Right ventricle myocardium superior (tissue), 1 donor: ENCODE measurements around the gene SOCS4. TPM values are rescaled to one million over a fixed set of nuclear protein-coding genes. Genes with fewer than 3 reads are reported as not detected.
"Not testable (repeated sequence)": the region's sequence is repeated elsewhere in the genome, so short reads cannot be mapped to it uniquely, and the experiment has no call there.

Source experiments
- ATAC-seq: fragments of 200-7000 bp; cut with Tn5 transposase; one replicate; pipeline ENCODE4 v1.9.1; 2020; ENCODE audit warnings: mild to moderate bottlenecking; ENCODE audit not compliant: poor library complexity
- DNase-seq: peaks from one replicate; pipeline ENCODE4 v3.0.0-alpha.2; 2020
- intact Hi-C: fragments of 100-400 bp; cut with DNase I; formaldehyde crosslinking; loops from one replicate; pipeline ENCODE4 v1.11.2; 2022
- long read RNA-seq: library from polyadenylated mRNA; unstranded; transcript quantifications from one replicate; pipeline ENCODE4 v2.0.0, GENCODE V29; 2021
- total RNA-seq: library from RNA; stranded (reverse); fragmentation: NEBNext Ultra II Directional; extraction: Animal tissue kit (Norgen Biotek cat#: 25700); gene quantifications from one replicate; pipeline ENCODE4 v1.2.1, GENCODE V29; 2021
- donor health status: DM: no; HTN: yes; CAD: no; lungs with severe emphysema.

SOCS4 gene
- total RNA-seq: 15.2 TPM
- long read RNA-seq, full-length matches to known transcripts: 4 of 8 reads
- long read RNA-seq, partial matches to known transcripts: 0 of 8 reads
- long read RNA-seq, other reads (novel, unspliced or antisense): 4 of 8 reads

GRCh38 chr14:55026793-55027561, at the start of gene SOCS4, which contains the start of gene WDHD1:
Gene SOCS4 (plus strand): TSS chr14:55027236. CDS start chr14:55043042, 15,806 bp downstream.
Gene WDHD1 (minus strand): TSS chr14:55027099. CDS start chr14:55026787, 312 bp downstream.
- DNase-seq: peak; percentile 97
- ATAC-seq: peak; percentile 100
- intact Hi-C loops: no loop called here

GRCh38 chr14:54979039-54979438, 48.0 kb upstream of the SOCS4 start:
- intact Hi-C loops: no loop called here
- DNase-seq (no peak), ATAC-seq (no peak)

GRCh38 chr14:54981698-54982097, 45.3 kb upstream of the SOCS4 start:
- ATAC-seq (no peak), DNase-seq (no peak)
- intact Hi-C loops: no loop called here

- intact Hi-C loops: no loop called here
These were observed 41.9 kb upstream of the SOCS4 start for GRCh38 chr14:54985156-54985555.

GRCh38 chr14:55000381-55000780, 26.7 kb upstream of the SOCS4 start:
- ATAC-seq (no peak), DNase-seq (no peak)
- intact Hi-C loops: no loop called here

More at GRCh38 chr14:54985156-54985555, 41.9 kb upstream of the SOCS4 start:
- ATAC-seq: no peak
- no peak for DNase-seq

GRCh38 chr14:55005071-55005470, 22.0 kb upstream of the SOCS4 start:
- no peak for ATAC-seq
- intact Hi-C loops: no loop called here
- DNase-seq: no peak

GRCh38 chr14:55015006-55015405, 12.0 kb upstream of the SOCS4 start:
- no peak for DNase-seq
- intact Hi-C loops: no loop called here

GRCh38 chr14:55019968-55020554, 7.0 kb upstream of the SOCS4 start:
- intact Hi-C loops: no loop called here
- no peak for ATAC-seq
- no peak for DNase-seq

More at GRCh38 chr14:55015006-55015405, 12.0 kb upstream of the SOCS4 start:
- no peak for ATAC-seq

GRCh38 chr14:55024365-55024764, 2.7 kb upstream of the SOCS4 start:
- intact Hi-C loops, DNase-seq, ATAC-seq: not testable (repeated sequence)

GRCh38 chr14:55025948-55026347, 1.1 kb upstream of the SOCS4 start:
- intact Hi-C loops: no loop called here
- ATAC-seq (no peak), DNase-seq (no peak)

GRCh38 chr14:55026441-55026792, 619 bp upstream of the SOCS4 start:
- no peak for DNase-seq
- intact Hi-C loops: no loop called here
- no peak for ATAC-seq

- DNase-seq (no peak), ATAC-seq (no peak)
- intact Hi-C loops: no loop called here
These were observed 1.0 kb downstream of the SOCS4 start for GRCh38 chr14:55028066-55028465.

GRCh38 chr14:55028476-55028875, 1.4 kb downstream of the SOCS4 start:
- no peak for DNase-seq
- ATAC-seq: no peak
- intact Hi-C loops: no loop called here

- intact Hi-C loops: no loop called here
- ATAC-seq: no peak
- no peak for DNase-seq
These were observed 4.2 kb downstream of the SOCS4 start for GRCh38 chr14:55031190-55031589.

- intact Hi-C loops, DNase-seq, ATAC-seq: not testable (repeated sequence)
These were observed 11.0 kb downstream of the SOCS4 start for GRCh38 chr14:55037995-55038394.

- DNase-seq (no peak), ATAC-seq (no peak)
- intact Hi-C loops: no loop called here
These were observed 11.7 kb downstream of the SOCS4 start for GRCh38 chr14:55038708-55039107.

- ATAC-seq (no peak), DNase-seq (no peak)
- intact Hi-C loops: no loop called here
These were observed 16.5 kb downstream of the SOCS4 start for GRCh38 chr14:55043528-55043927.

- ATAC-seq: no peak
- intact Hi-C loops: no loop called here
- DNase-seq: no peak
These were observed 18.1 kb downstream of the SOCS4 start for GRCh38 chr14:55045087-55045486.

- DNase-seq (no peak), ATAC-seq (no peak)
These were observed 20.4 kb downstream of the SOCS4 start for GRCh38 chr14:55047301-55048053.

More at GRCh38 chr14:55047301-55048053, 20.4 kb downstream of the SOCS4 start:
- intact Hi-C loops: no loop called here
